ENCODE data around the gene OOSP1.

GRCh38 chr11:59938718-59939117 is 486 bp downstream of the OOSP1 start:
- TF ChIP-seq CTCF (IDR thresholded peaks at IDR 0.05) (no peak), TCF7L2 (IDR thresholded peaks at IDR 0.05; ENCODE audit: low read depth, low read length) (no peak)
